ENCODE results near the gene AXIN1. TPM values are rescaled to one million over a fixed set of nuclear protein-coding genes. Genes with fewer than 3 reads are reported as not detected.

The AXIN1 gene
- total RNA-seq, 1 experiment from 2014 or later, result 42.0 TPM

DNA sequence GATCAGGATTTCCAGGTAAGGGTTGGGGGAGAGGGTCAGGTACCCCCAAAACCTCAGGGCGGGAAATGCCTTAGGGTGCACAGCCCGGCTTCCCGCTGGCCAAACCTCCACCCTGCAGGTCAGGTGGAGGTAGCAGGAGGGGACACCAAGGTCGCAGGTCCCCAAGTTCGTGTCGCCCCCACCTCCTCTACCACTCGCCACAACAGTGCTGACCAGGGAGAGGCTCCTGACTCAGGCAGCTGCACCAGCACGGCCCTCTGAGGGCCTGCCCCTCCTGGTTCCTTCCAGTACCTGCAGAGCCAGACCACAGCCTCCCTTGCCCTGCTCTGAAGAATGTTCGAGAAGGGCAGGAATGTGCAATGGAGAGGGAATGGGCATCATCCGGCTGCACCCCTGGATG, 14.0 kb upstream of the AXIN1 start:
- H3K27me3 ChIP-seq (ENCODE audit: insufficient read depth, low read depth), result peaks cover 6% of the 10 kb centered on the region; the same call in 1 of the 2 replicates

DNA sequence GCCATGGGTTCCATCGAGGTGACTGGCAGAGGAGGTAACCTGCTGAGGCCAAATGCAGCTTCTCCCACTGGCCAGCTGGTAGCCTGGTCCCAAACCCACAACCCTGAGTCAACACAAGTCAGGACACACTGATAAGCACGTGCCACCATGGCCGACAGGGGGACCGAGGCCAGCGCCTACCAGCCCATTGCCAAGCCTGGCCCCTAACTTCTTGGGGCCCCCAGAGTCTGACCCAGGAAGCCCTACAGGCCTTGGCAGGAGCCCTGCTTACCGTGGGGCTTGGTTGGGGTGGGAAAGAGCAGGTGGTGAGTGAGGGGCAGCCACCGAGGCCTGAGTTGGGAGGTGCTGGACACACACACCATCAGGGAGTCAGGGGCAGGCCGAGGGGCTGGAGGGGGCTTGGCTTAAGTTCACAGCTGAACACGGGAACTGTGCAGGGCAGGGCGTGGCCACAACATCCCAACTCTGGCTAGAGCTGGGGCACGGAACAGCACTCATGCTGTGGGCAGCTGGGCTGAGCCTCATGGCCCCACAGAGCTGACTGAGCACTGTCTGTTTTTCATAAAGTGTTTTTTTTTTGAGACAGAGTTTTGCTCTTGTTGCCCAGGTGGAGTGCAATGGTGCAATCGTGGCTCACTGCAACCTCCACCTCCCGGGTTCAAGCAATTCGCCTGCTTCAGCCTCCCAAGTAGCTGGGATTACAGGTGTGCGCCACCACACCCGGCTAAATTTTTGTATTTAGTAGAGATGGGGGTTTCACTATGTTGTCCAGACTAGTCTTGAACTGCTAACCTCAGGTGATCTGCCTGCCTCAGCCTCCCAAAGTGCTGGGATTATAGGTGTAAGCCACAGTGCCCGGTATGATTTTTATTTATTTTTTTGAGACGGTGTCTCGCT, 12.3 kb upstream of the AXIN1 start:
- Histone ChIP-seq H3K4me1 (replicated peaks; ENCODE audit: insufficient read depth) (no peaks in the 10 kb centered on the region), H3K4me2 (no peak overlapping the region), H3K79me2 (ENCODE audit: low read depth) (no peaks in the 10 kb centered on the region), H3K27ac (no peak overlapping the region), H3K9me2 (ENCODE audit: insufficient read depth) (no peaks in the 10 kb centered on the region), H3K9me3 (ENCODE audit: insufficient read depth, low read depth) (no peaks in the 10 kb centered on the region), H2AFZ (no peak overlapping the region), H4K20me1 (ENCODE audit: insufficient read depth) (no peaks in the 10 kb centered on the region), H3K36me3 (ENCODE audit: low read depth) (peaks cover 3% of the 10 kb centered on the region; the same call in 1 of the 2 replicates), H3K27me3 (ENCODE audit: insufficient read depth, low read depth) (peaks cover 6% of the 10 kb centered on the region; the same call in 1 of the 2 replicates), H3K4me3 (no peak overlapping the region), H3F3A (ENCODE audit: insufficient read depth, low read depth) (peaks cover 13% of the 10 kb centered on the region; the same call in 1 of the 2 replicates)
- intact Hi-C loops (cut with micrococcal nuclease; ENCODE audit: unreplicated experiment), result no loop called here
- CTCF ChIA-PET, result interaction anchor here (0.7 kb wide), 1 partner anchor 130 kb away, joined by 4 read pairs; no protein-coding TSS in a partner anchor
- no peak for DNase-seq
- TF ChIP-seq EZH2 (IDR thresholded peaks at IDR 0.05; ENCODE audit: low read depth), result no peak
- TF ChIP-seq, protein P1, sequence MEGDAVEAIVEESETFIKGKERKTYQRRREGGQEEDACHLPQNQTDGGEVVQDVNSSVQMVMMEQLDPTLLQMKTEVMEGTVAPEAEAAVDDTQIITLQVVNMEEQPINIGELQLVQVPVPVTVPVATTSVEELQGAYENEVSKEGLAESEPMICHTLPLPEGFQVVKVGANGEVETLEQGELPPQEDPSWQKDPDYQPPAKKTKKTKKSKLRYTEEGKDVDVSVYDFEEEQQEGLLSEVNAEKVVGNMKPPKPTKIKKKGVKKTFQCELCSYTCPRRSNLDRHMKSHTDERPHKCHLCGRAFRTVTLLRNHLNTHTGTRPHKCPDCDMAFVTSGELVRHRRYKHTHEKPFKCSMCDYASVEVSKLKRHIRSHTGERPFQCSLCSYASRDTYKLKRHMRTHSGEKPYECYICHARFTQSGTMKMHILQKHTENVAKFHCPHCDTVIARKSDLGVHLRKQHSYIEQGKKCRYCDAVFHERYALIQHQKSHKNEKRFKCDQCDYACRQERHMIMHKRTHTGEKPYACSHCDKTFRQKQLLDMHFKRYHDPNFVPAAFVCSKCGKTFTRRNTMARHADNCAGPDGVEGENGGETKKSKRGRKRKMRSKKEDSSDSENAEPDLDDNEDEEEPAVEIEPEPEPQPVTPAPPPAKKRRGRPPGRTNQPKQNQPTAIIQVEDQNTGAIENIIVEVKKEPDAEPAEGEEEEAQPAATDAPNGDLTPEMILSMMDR (conservative IDR thresholded peaks at IDR 0.05), result no peak
- POLR2A ChIA-PET (ENCODE audit: unreplicated experiment), result interaction anchor here (0.6 to 0.7 kb wide), 2 partner anchors 151 to 1678 kb away, joined by 3 to 8 read pairs; no protein-coding TSS in a partner anchor
- TSS peak; percentile 7 for BruUV-seq (replicated peaks)

More for the DNA sequence above, 14.0 kb upstream of the AXIN1 start:
- no TSS peak for BruUV-seq (replicated peaks)
- Histone ChIP-seq H3K9me3 (ENCODE audit: insufficient read depth, low read depth) (no peaks in the 10 kb centered on the region), H3K4me3 (no peak overlapping the region), H3K79me2 (ENCODE audit: low read depth) (no peaks in the 10 kb centered on the region), H3F3A (ENCODE audit: insufficient read depth, low read depth) (peaks cover 13% of the 10 kb centered on the region; the same call in 1 of the 2 replicates), H3K4me2 (no peak overlapping the region), H3K27ac (no peak overlapping the region), H2AFZ (no peak overlapping the region), H4K20me1 (ENCODE audit: insufficient read depth) (no peaks in the 10 kb centered on the region), H3K4me1 (replicated peaks; ENCODE audit: insufficient read depth) (peaks cover 5% of the 10 kb centered on the region; the same call in 1 of the 2 replicates), H3K9me2 (ENCODE audit: insufficient read depth) (no peaks in the 10 kb centered on the region), H3K36me3 (ENCODE audit: low read depth) (peaks cover 3% of the 10 kb centered on the region; the same call in 1 of the 2 replicates)
- DNase-seq, result no peak
- TF ChIP-seq EZH2 (IDR thresholded peaks at IDR 0.05; ENCODE audit: low read depth), result no peak
- TF ChIP-seq, protein P1 (conservative IDR thresholded peaks at IDR 0.05), result no peak
- POLR2A ChIA-PET (ENCODE audit: unreplicated experiment), result no interaction called here
- CTCF ChIA-PET, result no interaction called here
- intact Hi-C loops (cut with micrococcal nuclease; ENCODE audit: unreplicated experiment), result no loop called here

DNA sequence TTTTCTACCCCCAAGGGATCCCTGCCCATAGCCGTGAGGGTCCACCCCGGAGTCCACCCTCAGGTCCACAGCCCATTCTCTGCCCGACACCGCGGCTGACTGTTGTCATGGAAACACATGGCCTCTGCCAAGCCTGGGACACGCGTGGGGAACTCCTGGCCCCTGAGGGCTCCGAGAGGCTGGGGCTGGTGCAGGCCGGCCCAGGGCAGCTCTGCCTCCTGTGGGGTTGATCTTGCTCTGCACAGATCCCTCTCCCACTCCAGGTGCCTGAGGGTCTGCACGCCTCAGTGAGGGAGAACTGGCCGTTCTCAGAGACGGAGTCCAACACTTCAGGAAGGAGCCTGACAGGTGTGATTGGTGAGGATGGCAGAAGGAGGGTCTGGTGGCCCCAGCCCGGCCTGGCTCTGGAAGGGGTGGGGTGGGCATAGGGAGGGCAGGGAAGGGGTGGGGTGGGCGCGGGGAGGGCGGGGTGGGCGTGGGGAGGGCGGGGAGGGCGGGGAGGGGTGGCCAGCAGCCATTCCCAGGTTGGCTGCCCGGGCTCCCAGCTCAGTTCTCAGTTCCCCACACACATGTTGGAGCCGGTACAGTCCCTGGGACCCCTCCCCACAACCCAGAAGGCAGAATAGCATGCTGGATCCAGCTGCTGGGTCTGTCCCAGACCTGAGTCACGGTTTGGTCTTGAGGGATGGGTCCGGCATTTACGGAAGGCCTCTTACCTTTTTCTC, 11.4 kb upstream of the AXIN1 start:
- CTCF ChIA-PET, result no interaction called here
- Histone ChIP-seq H3K4me3 (no peak overlapping the region), H3K27ac (no peak overlapping the region), H3K4me1 (replicated peaks; ENCODE audit: insufficient read depth) (no peaks in the 10 kb centered on the region), H4K20me1 (ENCODE audit: insufficient read depth) (no peaks in the 10 kb centered on the region), H3F3A (ENCODE audit: insufficient read depth, low read depth) (peaks cover 8% of the 10 kb centered on the region; the same call in 1 of the 2 replicates), H3K9me2 (ENCODE audit: insufficient read depth) (no peaks in the 10 kb centered on the region), H3K9me3 (ENCODE audit: insufficient read depth, low read depth) (no peaks in the 10 kb centered on the region), H2AFZ (no peak overlapping the region), H3K27me3 (ENCODE audit: insufficient read depth, low read depth) (peaks cover 6% of the 10 kb centered on the region; the same call in 1 of the 2 replicates), H3K4me2 (no peak overlapping the region), H3K36me3 (ENCODE audit: low read depth) (peaks cover 3% of the 10 kb centered on the region; the same call in 1 of the 2 replicates), H3K79me2 (ENCODE audit: low read depth) (no peaks in the 10 kb centered on the region)
- intact Hi-C loops (cut with micrococcal nuclease; ENCODE audit: unreplicated experiment), result no loop called here
- no TSS peak for BruUV-seq (replicated peaks)
- TF ChIP-seq EZH2 (IDR thresholded peaks at IDR 0.05; ENCODE audit: low read depth), result no peak
- TF ChIP-seq, protein P1 (conservative IDR thresholded peaks at IDR 0.05), result no peak
- no peak for DNase-seq
- POLR2A ChIA-PET (ENCODE audit: unreplicated experiment), result interaction anchor here (0.7 kb wide), 1 partner anchor 1678 kb away, joined by 8 read pairs; no protein-coding TSS in a partner anchor

All from PC-9 (cell line).